Measurements from ENCODE around the gene RRP15.

RRP15 gene

GRCh38 chr1:218284917-218285635, at the start of gene RRP15:
TSS of gene RRP15 (plus strand) at chr1:218285293. CDS start at chr1:218285317, 24 bp downstream.
- peak within 1 kb of the TSS; percentile 100 for H3K4me3 ChIP-seq (ENCODE audit: low read depth, low read length)
- peak; percentile 94 for DNase-seq (ENCODE audit: low read depth)
- no peak for TF ChIP-seq CTCF (IDR thresholded peaks at IDR 0.05; ENCODE audit: insufficient read depth, low read depth, low read length, missing control alignments)

- no peak for TF ChIP-seq CTCF (IDR thresholded peaks at IDR 0.05; ENCODE audit: insufficient read depth, low read depth, low read length, missing control alignments)
- DNase-seq (ENCODE audit: low read depth), result no peak
- no peak overlapping the region for H3K4me3 ChIP-seq (ENCODE audit: low read depth, low read length)
Observed at GRCh38 chr1:218242171-218242570, 42.9 kb upstream of the RRP15 start.

GRCh38 chr1:218247339-218247738, 37.8 kb upstream of the RRP15 start:
- DNase-seq (ENCODE audit: low read depth), result no peak
- no peak for TF ChIP-seq CTCF (IDR thresholded peaks at IDR 0.05; ENCODE audit: insufficient read depth, low read depth, low read length, missing control alignments)
- H3K4me3 ChIP-seq (ENCODE audit: low read depth, low read length), result no peak overlapping the region

GRCh38 chr1:218249338-218250140, 35.6 kb upstream of the RRP15 start:
- no peak for DNase-seq (ENCODE audit: low read depth)
- no peak overlapping the region for H3K4me3 ChIP-seq (ENCODE audit: low read depth, low read length)
- TF ChIP-seq CTCF (IDR thresholded peaks at IDR 0.05; ENCODE audit: insufficient read depth, low read depth, low read length, missing control alignments), result no peak

- H3K4me3 ChIP-seq (ENCODE audit: low read depth, low read length), result no peak overlapping the region
- no peak for DNase-seq (ENCODE audit: low read depth)
- no peak for TF ChIP-seq CTCF (IDR thresholded peaks at IDR 0.05; ENCODE audit: insufficient read depth, low read depth, low read length, missing control alignments)
Observed at GRCh38 chr1:218250492-218250891, 34.6 kb upstream of the RRP15 start.

GRCh38 chr1:218254296-218254946, 30.7 kb upstream of the RRP15 start:
- DNase-seq (ENCODE audit: low read depth), result no peak
- TF ChIP-seq CTCF (IDR thresholded peaks at IDR 0.05; ENCODE audit: insufficient read depth, low read depth, low read length, missing control alignments), result no peak
- H3K4me3 ChIP-seq (ENCODE audit: low read depth, low read length), result no peak overlapping the region
